H1 (cell line): ENCODE results near the gene IFNGR1. TPM values are rescaled to one million over a fixed set of nuclear protein-coding genes. Genes with fewer than 3 reads are reported as not detected.

Experiments used
- CTCF ChIA-PET: fragments of 300-600 bp; sonication (Branson Sonifier 250); formaldehyde crosslinking; loops from one replicate; lab custom pipeline; 2021; ENCODE audit not compliant: partially characterized antibody; lab: Charles Lee
- POLR2A ChIA-PET: fragments of 300-600 bp; sonication (Branson Sonifier 250); formaldehyde crosslinking; loops from one replicate; lab custom pipeline; 2021; ENCODE audit warnings: inconsistent platforms; ENCODE audit not compliant: partially characterized antibody; lab: Charles Lee
- DNase-seq, 2 experiments: peaks; one replicate each; pipeline versions ENCODE4 v3.0.0 to v3.0.0-alpha.2; 2010 to 2022; ENCODE audit warnings: low spot score in 2 of 2, low read depth in 1 of 2, mixed read lengths in 1 of 2
- FAIRE-seq: peaks from 2 replicates; lab custom pipeline; 2011; peaks lifted over from hg19 to GRCh38; lab: Jason Lieb, UNC
- H2AFZ ChIP-seq: 2 replicates; pipeline ENCODE4 v1.8.1; 2012; ENCODE audit warnings: low read length, inconsistent platforms
- H2AK5ac ChIP-seq: 2 replicates; pipeline ENCODE4 v1.6.1; 2013; ENCODE audit warnings: low read depth, low read length
- H2BK120ac ChIP-seq: replicated peaks from 2 replicates; pipeline ENCODE3; 2013; ENCODE audit warnings: low read depth, low read length, inconsistent platforms
- H2BK12ac ChIP-seq: 2 replicates; pipeline ENCODE4 v1.6.1; 2013; ENCODE audit warnings: low read depth, low read length
- H2BK15ac ChIP-seq: 2 replicates; pipeline ENCODE4 v1.6.1; 2013; ENCODE audit warnings: low read length
- H2BK20ac ChIP-seq: 2 replicates; pipeline ENCODE4 v1.6.1; 2013; ENCODE audit warnings: low read length
- H2BK5ac ChIP-seq: 2 replicates; pipeline ENCODE4 v1.6.1; 2013; ENCODE audit warnings: low read depth, low read length
- H3K14ac ChIP-seq: 2 replicates; pipeline ENCODE4 v1.6.1; 2013; ENCODE audit warnings: inconsistent platforms; ENCODE audit not compliant: insufficient read length
- H3K18ac ChIP-seq: 2 replicates; pipeline ENCODE4 v1.6.1; 2013; ENCODE audit warnings: low read length; ENCODE audit errors: extremely low read depth
- H3K23ac ChIP-seq: 2 replicates; pipeline ENCODE4 v1.6.1; 2013; ENCODE audit warnings: inconsistent platforms; ENCODE audit not compliant: insufficient read length
- H3K23me2 ChIP-seq: 2 replicates; pipeline ENCODE4 v1.6.1; 2013; ENCODE audit warnings: low read depth, low read length
- H3K27ac ChIP-seq: 2 replicates; pipeline ENCODE4 v1.6.1; 2011; ENCODE audit warnings: low read depth, low read length, inconsistent platforms
- H3K27me3 ChIP-seq, 4 experiments: replicated peaks in 1 of 4; 1 replicate in 1 of 4; 2 replicates in 3 of 4; pipeline versions ENCODE4 v1.6.1 to v1.8.1; 2011 to 2013; ENCODE audit warnings: low read length in 3 of 4, mild to moderate bottlenecking in 3 of 4, inconsistent platforms in 2 of 4, mixed read lengths in 2 of 4, moderate library complexity in 1 of 4; ENCODE audit not compliant: control insufficient read depth in 3 of 4, insufficient read depth in 3 of 4; ENCODE audit errors: extremely low read depth in 1 of 4
- H3K36me3 ChIP-seq, 4 experiments: 2 replicates each; pipeline versions ENCODE4 v1.6.1 to v1.8.1; 2011 to 2013; ENCODE audit warnings: mild to moderate bottlenecking in 4 of 4, low read length in 3 of 4, moderate library complexity in 2 of 4, control low read depth in 1 of 4, inconsistent platforms in 1 of 4; ENCODE audit not compliant: insufficient read depth in 4 of 4, control insufficient read depth in 2 of 4
- H3K4ac ChIP-seq: replicated peaks from 2 replicates; pipeline ENCODE3; 2013; ENCODE audit warnings: low read length, low read depth, mixed read lengths, inconsistent platforms; ENCODE audit not compliant: insufficient read length
- H3K4me1 ChIP-seq, 4 experiments: replicated peaks in 1 of 4; 1 replicate in 1 of 4; 2 replicates in 3 of 4; pipeline versions ENCODE4 v1.6.1 to v1.8.1; 2011 to 2013; ENCODE audit warnings: low read length in 3 of 4, inconsistent platforms in 2 of 4, mixed read lengths in 1 of 4; ENCODE audit not compliant: insufficient read depth in 4 of 4, control insufficient read depth in 3 of 4
- H3K4me2 ChIP-seq, 2 experiments: 2 replicates each; pipeline versions ENCODE4 v1.6.1 to v1.8.1; 2011 to 2013; ENCODE audit warnings: low read depth in 2 of 2, low read length in 2 of 2, control low read depth in 1 of 2, inconsistent platforms in 1 of 2, mild to moderate bottlenecking in 1 of 2; ENCODE audit not compliant: insufficient read depth in 1 of 2
- H3K4me3 ChIP-seq, 4 experiments: fragments of 200-600, 300-600 bp in 1 of 4; sonication (generic), shearing (Covaris generic), sonication (Bioruptor Twin) in 1 of 4; 2 replicates each; pipeline versions ENCODE4 v1.5.1 to v1.8.1; 2011 to 2016; ENCODE audit warnings: low read length in 4 of 4, low read depth in 3 of 4, control low read depth in 2 of 4, inconsistent platforms in 2 of 4, mild to moderate bottlenecking in 2 of 4, mixed read lengths in 1 of 4, moderate library complexity in 1 of 4; ENCODE audit not compliant: insufficient read depth in 2 of 4; ENCODE audit errors: extremely low read depth in 1 of 4
- H3K56ac ChIP-seq: replicated peaks from 2 replicates; pipeline ENCODE3; 2013; ENCODE audit warnings: low read depth, mild to moderate bottlenecking, mixed read lengths, low read length, inconsistent platforms; ENCODE audit not compliant: insufficient read length
- H3K79me1 ChIP-seq: 2 replicates; pipeline ENCODE4 v1.6.1; 2013; ENCODE audit warnings: low read depth, low read length, control low read depth
- H3K79me2 ChIP-seq, 2 experiments: 2 replicates each; pipeline versions ENCODE4 v1.6.1 to v1.8.1; 2012 to 2013; ENCODE audit warnings: low read length in 2 of 2, mild to moderate bottlenecking in 2 of 2, inconsistent platforms in 1 of 2; ENCODE audit not compliant: insufficient read depth in 2 of 2, control insufficient read depth in 1 of 2
- H3K9ac ChIP-seq, 4 experiments: replicated peaks in 1 of 4; 1 replicate in 1 of 4; 2 replicates in 3 of 4; pipeline versions ENCODE4 v1.6.1 to v1.8.1; 2011 to 2013; ENCODE audit warnings: low read depth in 3 of 4, low read length in 3 of 4, control low read depth in 2 of 4, mild to moderate bottlenecking in 2 of 4, moderate library complexity in 2 of 4, inconsistent platforms in 1 of 4; ENCODE audit errors: extremely low read depth in 1 of 4
- H3K9me3 ChIP-seq, 2 experiments: 2 replicates each; pipeline versions ENCODE4 v1.6.1 to v1.8.1; 2012 to 2013; ENCODE audit warnings: mild to moderate bottlenecking in 2 of 2, moderate library complexity in 2 of 2, control low read depth in 1 of 2, inconsistent platforms in 1 of 2, low read depth in 1 of 2, low read length in 1 of 2, mixed read lengths in 1 of 2; ENCODE audit not compliant: insufficient read depth in 2 of 2
- H4K20me1 ChIP-seq, 2 experiments: replicated peaks in 1 of 2; 2 replicates each; pipeline versions ENCODE3 to v1.8.1; 2011 to 2013; ENCODE audit warnings: inconsistent platforms in 2 of 2, low read length in 2 of 2, mild to moderate bottlenecking in 1 of 2; ENCODE audit not compliant: insufficient read depth in 2 of 2, control insufficient read depth in 1 of 2
- H4K5ac ChIP-seq: 2 replicates; pipeline ENCODE4 v1.6.1; 2013; ENCODE audit warnings: low read length, low read depth, mixed read lengths, inconsistent platforms; ENCODE audit not compliant: insufficient read length
- H4K8ac ChIP-seq: 2 replicates; pipeline ENCODE4 v1.8.0; 2013; ENCODE audit warnings: mild to moderate bottlenecking, moderate library complexity, low read length, inconsistent platforms; ENCODE audit not compliant: insufficient read depth; ENCODE audit errors: extremely low read depth
- H4K91ac ChIP-seq: replicated peaks from 2 replicates; pipeline ENCODE3; 2013; ENCODE audit warnings: low read length, mixed read lengths, inconsistent platforms; ENCODE audit not compliant: insufficient read length
- BRCA1 ChIP-seq: IDR thresholded peaks from 2 replicates; pipeline ENCODE4 v1.6.1; 2012; ENCODE audit warnings: low read depth, low read length, improper control_type of control experiment
- CHD1 ChIP-seq: IDR thresholded peaks from 2 replicates; pipeline ENCODE4 v1.6.1; 2012; ENCODE audit warnings: low read depth, low read length, improper control_type of control experiment
- EP300 ChIP-seq, 2 experiments: IDR thresholded peaks; 1 replicate in 1 of 2; 2 replicates in 1 of 2; pipeline ENCODE4 v1.6.1; 2011 to 2012; ENCODE audit warnings: low read depth in 2 of 2, low read length in 2 of 2, mild to moderate bottlenecking in 2 of 2, borderline replicate concordance in 1 of 2, inconsistent platforms in 1 of 2, moderate library complexity in 1 of 2
- GTF2F1 ChIP-seq: IDR thresholded peaks from 2 replicates; pipeline ENCODE4 v1.6.1; 2012; ENCODE audit warnings: low read depth, low read length, improper control_type of control experiment, borderline replicate concordance
- HDAC2 ChIP-seq, 2 experiments: fragments of 300-600 bp in 1 of 2; sonication (generic) in 1 of 2; IDR thresholded peaks; 2 replicates each; pipeline ENCODE4 v1.6.1; 2011 to 2012; ENCODE audit warnings: low read depth in 2 of 2, low read length in 2 of 2, mild to moderate bottlenecking in 2 of 2, moderate library complexity in 2 of 2, borderline replicate concordance in 1 of 2, inconsistent platforms in 1 of 2
- KDM5A ChIP-seq: fragments of 200-600 bp; IDR thresholded peaks from 2 replicates; pipeline ENCODE4 v1.7.1; 2012; ENCODE audit warnings: mild to moderate bottlenecking, low read length, inconsistent platforms, mixed read lengths
- WGBS, 2 experiments: shearing (Covaris generic) in 1 of 2; methylation state at CpG; one replicate each; pipeline versions ENCODE4 v1.1.6 to v1.1.7; 2013 to 2015; ENCODE audit warnings: low lambda C conversion rate in 2 of 2, mixed read lengths in 2 of 2, inconsistent platforms in 1 of 2, low coverage in 1 of 2, missing lambda C conversion rate in 1 of 2; ENCODE audit not compliant: insufficient replicate concordance in 2 of 2, insufficient coverage in 1 of 2, insufficient read length in 1 of 2; ENCODE audit errors: extremely low coverage in 1 of 2, missing lambda C conversion rate in 1 of 2; 5-methylcytosine and 5-hydroxymethylcytosine counted together
- polyA plus RNA-seq, 7 experiments: library from polyadenylated mRNA; depleted of rRNA in 3 of 7; stranded (reverse) in 5 of 7; unstranded in 2 of 7; fragments of >200 nt in 5 of 7; fragments of 200-250 nt in 2 of 7; gene quantifications; 1 replicate in 5 of 7; 2 replicates in 1 of 7; 4 replicates in 1 of 7; pipeline versions ENCODE4 v1.2.1 to v1.2.3, GENCODE V29; 2011 to 2013; ENCODE audit warnings: missing spikeins in 2 of 7, mixed read lengths in 2 of 7
- total RNA-seq: library from RNA; stranded (reverse); fragmentation: NEBNext Ultra II Directional; extraction: Animal tissue kit (Norgen Biotek cat#: 25700); gene quantifications from 2 replicates; pipeline ENCODE4 v1.2.1, GENCODE V29; 2021

Gene IFNGR1
- total and polyA plus RNA-seq, 2 of the 8 experiments (the other 6 are each of a cell fraction or from before 2014, with no cell fraction given): 9.7 to 20.9 TPM

DNA sequence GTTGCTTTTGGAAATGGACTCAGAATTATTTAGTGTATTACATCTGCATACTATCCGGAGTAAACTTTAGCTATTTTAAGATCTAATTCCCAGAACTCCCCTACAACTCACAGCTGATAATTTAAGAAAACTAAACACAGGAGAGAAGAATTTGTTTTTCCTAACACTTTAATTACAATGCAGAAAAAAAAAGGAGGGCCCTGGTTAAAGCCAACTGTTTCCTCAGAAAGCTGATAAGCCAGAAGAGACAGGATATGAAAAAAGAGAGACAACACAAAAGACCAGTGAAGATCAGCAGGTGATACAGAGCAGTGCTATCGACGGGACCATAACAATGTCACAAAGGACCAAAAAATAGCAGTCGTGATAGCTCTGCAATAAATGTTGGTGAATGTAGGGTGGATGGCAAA lies 5.8 kb downstream of the IFNGR1 start:
- peaks cover 12 to 16% of the 10 kb centered on the region in 2 experiments; a peak in 3 of 4 replicates for H3K9me3 ChIP-seq
- no peak overlapping the region for H2BK12ac ChIP-seq
- no peak overlapping the region for H3K56ac ChIP-seq
- ChIA-PET POLR2A (interaction anchor here (1.1 kb wide), 1 partner anchor 15 kb away, joined by 3 read pairs; no protein-coding TSS in a partner anchor), CTCF (interaction anchor here (0.6 kb wide), 1 partner anchor 376 kb away, joined by 3 read pairs; no protein-coding TSS in a partner anchor)
- no peak overlapping the region for H2AK5ac ChIP-seq
- no peaks in the 10 kb centered on the region for H3K27me3 ChIP-seq
- no peaks in the 10 kb centered on the region for H3K23me2 ChIP-seq
- H3K79me1 ChIP-seq: peaks cover 12% of the 10 kb centered on the region
- H3K14ac ChIP-seq: no peak overlapping the region
- H2BK20ac ChIP-seq: no peak overlapping the region
- FAIRE-seq (no peak), DNase-seq (no peak)
- H3K18ac ChIP-seq: no peak overlapping the region
- no peak overlapping the region for H4K8ac ChIP-seq
- no peak overlapping the region for H2BK15ac ChIP-seq
- H3K4me2 ChIP-seq: no peak overlapping the region; a peak in 1 of 4 replicates
- no peak overlapping the region for H4K91ac ChIP-seq
- H3K27ac ChIP-seq: no peak overlapping the region
- peaks cover 2 to 4% (median 3%) of the 10 kb centered on the region in 4 experiments; a peak in 4 of 7 replicates for H3K4me1 ChIP-seq
- WGBS, 2 experiments: 79% methylated on average over 4 of the region's 4 CpGs; no CpG with 5 or more reads in 1 of the 2 experiments
- peaks cover 16 to 96% of the 10 kb centered on the region in 2 experiments for H3K79me2 ChIP-seq
- no peak overlapping the region for H2AFZ ChIP-seq
- H3K4me3 ChIP-seq: no peak overlapping the region
- H4K5ac ChIP-seq: no peak overlapping the region
- H2BK5ac ChIP-seq: no peak overlapping the region
- H4K20me1 ChIP-seq: peaks cover 0 to 7% of the 10 kb centered on the region in 2 experiments
- H2BK120ac ChIP-seq: no peak overlapping the region
- H3K9ac ChIP-seq: no peak overlapping the region
- no peak overlapping the region for H3K4ac ChIP-seq
- peaks cover 0 to 20% (median 6%) of the 10 kb centered on the region in 4 experiments; a peak in 3 of 8 replicates for H3K36me3 ChIP-seq
- TF ChIP-seq KDM5A (no peak), GTF2F1 (no peak), EP300 (IDR thresholded peaks at IDR 0.05; ENCODE audit: borderline replicate concordance in 1 of 2, low read depth in 2 of 2, low read length in 2 of 2) (no peak), BRCA1 (no peak), CHD1 (no peak), HDAC2 (IDR thresholded peaks at IDR 0.05; ENCODE audit: borderline replicate concordance in 1 of 2, low read depth in 2 of 2, low read length in 2 of 2) (no peak)
- TF ChIP-seq, all 59 proteins: peak for 0
- no peak overlapping the region for H3K23ac ChIP-seq
